ENCODE results near the gene PDE10A. TPM values are rescaled to one million over a fixed set of nuclear protein-coding genes. Genes with fewer than 3 reads are reported as not detected.

PDE10A gene
- total and polyA plus RNA-seq, 2 of the 8 experiments (the other 6 are each of a cell fraction or from before 2014, with no cell fraction given) = 1.1 to 2.4 TPM

GRCh38 chr6:165637586-165637985 lies 25.5 kb downstream of the PDE10A start:
- WGBS, 2 experiments (ENCODE audit: extremely low coverage in 1 of 2, insufficient coverage in 1 of 2, insufficient read length in 1 of 2, insufficient replicate concordance in 2 of 2, low coverage in 1 of 2, low lambda C conversion rate in 2 of 2, missing lambda C conversion rate in 1 of 2) = 82% methylated on average over 10 of the region's 11 CpGs; no CpG with 5 or more reads in 1 of the 2 experiments
- Histone ChIP-seq H3K18ac (ENCODE audit: extremely low read depth, low read length) (no peak overlapping the region), H2BK15ac (ENCODE audit: low read length) (0 out of 2 replicates have a peak overlapping the region, but pooled peaks have one; percentile 46), H3K23me2 (ENCODE audit: low read depth, low read length) (no peaks in the 10 kb centered on the region), H4K20me1 (replicated peaks in 1 of 2; ENCODE audit: control insufficient read depth in 1 of 2, insufficient read depth in 2 of 2, low read length in 2 of 2) (no peaks in the 10 kb centered on the region), H4K8ac (ENCODE audit: extremely low read depth, insufficient read depth, low read length) (no peak overlapping the region), H2BK5ac (ENCODE audit: low read depth, low read length) (peak overlapping the region; percentile 82; the same call in 1 of the 2 replicates), H2BK20ac (ENCODE audit: low read length) (peak overlapping the region; percentile 84), H2AK5ac (ENCODE audit: low read depth, low read length) (peak overlapping the region; percentile 61; the same call in 1 of the 2 replicates), H3K4ac (replicated peaks; ENCODE audit: insufficient read length, low read depth, low read length) (no peak overlapping the region), H3K9ac (replicated peaks in 1 of 4; ENCODE audit: extremely low read depth in 1 of 4, low read depth in 3 of 4, low read length in 3 of 4) (no peak overlapping the region), H2BK12ac (ENCODE audit: low read depth, low read length) (peak overlapping the region; percentile 92; the same call in 1 of the 2 replicates), H4K5ac (ENCODE audit: insufficient read length, low read depth, low read length) (no peak overlapping the region), H3K79me1 (ENCODE audit: low read depth, low read length) (no peaks in the 10 kb centered on the region), H3K27ac (ENCODE audit: low read depth, low read length) (no peak overlapping the region), H3K27me3 (replicated peaks in 1 of 4; ENCODE audit: control insufficient read depth in 3 of 4, extremely low read depth in 1 of 4, insufficient read depth in 3 of 4, low read length in 3 of 4) (no peaks in the 10 kb centered on the region), H3K9me3 (ENCODE audit: insufficient read depth in 2 of 2, low read depth in 1 of 2, low read length in 1 of 2) (no peaks in the 10 kb centered on the region), H3K36me3 (ENCODE audit: control insufficient read depth in 2 of 4, insufficient read depth in 4 of 4, low read length in 3 of 4) (no peaks in the 10 kb centered on the region), H2AFZ (ENCODE audit: low read length) (no peak overlapping the region), H4K91ac (replicated peaks; ENCODE audit: insufficient read length, low read length) (peak overlapping the region; percentile 22), H3K79me2 (ENCODE audit: control insufficient read depth in 1 of 2, insufficient read depth in 2 of 2, low read length in 2 of 2) (no peaks in the 10 kb centered on the region), H2BK120ac (replicated peaks; ENCODE audit: low read depth, low read length) (peak overlapping the region; percentile 51), H3K4me2 (ENCODE audit: insufficient read depth in 1 of 2, low read depth in 2 of 2, low read length in 2 of 2) (peak overlapping the region in 1 of 2 experiments; percentile 60; a peak in 1 of 4 replicates), H3K14ac (ENCODE audit: insufficient read length) (no peak overlapping the region), H3K4me1 (replicated peaks in 1 of 4; ENCODE audit: control insufficient read depth in 3 of 4, insufficient read depth in 4 of 4, low read length in 3 of 4) (peaks cover 7 to 18% (median 13%) of the 10 kb centered on the region in 4 experiments), H3K56ac (replicated peaks; ENCODE audit: insufficient read length, low read depth, low read length) (no peak overlapping the region), H3K23ac (ENCODE audit: insufficient read length) (no peak overlapping the region), H3K4me3 (ENCODE audit: extremely low read depth in 1 of 4, insufficient read depth in 2 of 4, low read depth in 3 of 4, low read length in 4 of 4) (no peak overlapping the region)
- CTCF ChIA-PET (ENCODE audit: partially characterized antibody) = interaction anchor here (2.0 kb wide), 1 partner anchor 21 kb away, joined by 5 read pairs; no protein-coding TSS in a partner anchor
- no peak for FAIRE-seq
- DNase-seq (ENCODE audit: low read depth in 1 of 2, low spot score in 2 of 2) = no peak
- POLR2A ChIA-PET (ENCODE audit: partially characterized antibody) = interaction anchor here (1.8 kb wide), 1 partner anchor 19 kb away, joined by 3 read pairs; no protein-coding TSS in a partner anchor
- TF ChIP-seq NRF1 (IDR thresholded peaks at IDR 0.05; ENCODE audit: low read depth, low read length) (no peak), SIX5 (IDR thresholded peaks at IDR 0.05; ENCODE audit: low read depth, low read length) (no peak), RFX5 (IDR thresholded peaks at IDR 0.05; ENCODE audit: borderline replicate concordance, low read depth, low read length) (no peak), KDM5A (IDR thresholded peaks at IDR 0.05; ENCODE audit: low read length) (no peak), SP2 (IDR thresholded peaks at IDR 0.05; ENCODE audit: low read length) (no peak)
